HepG2 (cell line): Measurements from ENCODE around the gene PPM1F. TPM values are rescaled to one million over a fixed set of nuclear protein-coding genes. Genes with fewer than 3 reads are reported as not detected.
A peak's percentile ranks its signal among the peaks of the same experiment; 100 is the strongest.

Experiments
- CC2D1A ChIP-seq: sonication (generic); formaldehyde crosslinking; IDR thresholded peaks from 2 replicates; pipeline ENCODE4 v1.8.1; 2023; ENCODE audit warnings: mild to moderate bottlenecking, missing genetic modification reagents
- E2F2 ChIP-seq: sonication (generic); formaldehyde crosslinking; IDR thresholded peaks from 2 replicates; pipeline ENCODE4 v1.4.0; 2020; ENCODE audit warnings: missing genetic modification reagents, borderline replicate concordance
- NR2C2 ChIP-seq: sonication (generic); formaldehyde crosslinking; IDR thresholded peaks from 2 replicates; pipeline ENCODE4 v1.4.0; 2020; ENCODE audit warnings: missing genetic modification reagents, mild to moderate bottlenecking, moderate library complexity, borderline replicate concordance
- PBX3 ChIP-seq: sonication (generic); formaldehyde crosslinking; IDR thresholded peaks from 2 replicates; pipeline ENCODE4 v1.8.1; 2023; ENCODE audit warnings: missing genetic modification reagents, inconsistent platforms, borderline replicate concordance
- RARA ChIP-seq: IDR thresholded peaks from 2 replicates; pipeline ENCODE4 v1.6.1; 2016; ENCODE audit warnings: missing genetic modification reagents, missing compliant biosample characterization
- REST ChIP-seq, 2 experiments: IDR thresholded peaks; 2 replicates each; pipeline ENCODE4 v1.6.1; 2011 to 2012; ENCODE audit warnings: low read length in 2 of 2, borderline replicate concordance in 1 of 2, low read depth in 1 of 2, mild to moderate bottlenecking in 1 of 2, moderate library complexity in 1 of 2
- SKIL ChIP-seq: sonication (generic); formaldehyde crosslinking; IDR thresholded peaks from 2 replicates; pipeline ENCODE4 v1.8.0; 2022; ENCODE audit warnings: missing genetic modification reagents, mild to moderate bottlenecking, moderate library complexity, borderline replicate concordance
- TBL1XR1 ChIP-seq: fragments of 150-350 bp; IDR thresholded peaks from 2 replicates; pipeline ENCODE4 v1.6.1; 2014; ENCODE audit warnings: borderline replicate concordance, low read length; ENCODE audit not compliant: partially characterized antibody
- TOE1 ChIP-seq: sonication (generic); formaldehyde crosslinking; IDR thresholded peaks from 2 replicates; pipeline ENCODE4 v1.4.0; 2020; ENCODE audit warnings: mild to moderate bottlenecking, missing genetic modification reagents
- ZBTB2 ChIP-seq: sonication (generic); formaldehyde crosslinking; IDR thresholded peaks from 2 replicates; pipeline ENCODE4 v1.8.0; 2022; ENCODE audit warnings: low read depth, missing genetic modification reagents
- ZBTB20 ChIP-seq: sonication (generic); formaldehyde crosslinking; IDR thresholded peaks from 2 replicates; pipeline ENCODE4 v1.8.1; 2023; ENCODE audit warnings: missing genetic modification reagents, low read depth, mild to moderate bottlenecking, borderline replicate concordance
- ZFP90 ChIP-seq: sonication (generic); formaldehyde crosslinking; IDR thresholded peaks from 2 replicates; pipeline ENCODE4 v1.8.0; 2022; ENCODE audit warnings: missing genetic modification reagents, mild to moderate bottlenecking, inconsistent platforms, borderline replicate concordance
- ZMAT5 ChIP-seq: sonication (generic); formaldehyde crosslinking; IDR thresholded peaks from 2 replicates; pipeline ENCODE4 v1.5.0; 2020; ENCODE audit warnings: mild to moderate bottlenecking, low read depth, missing genetic modification reagents, borderline replicate concordance
- ZNF20 ChIP-seq: sonication (generic); formaldehyde crosslinking; IDR thresholded peaks from 2 replicates; pipeline ENCODE4 v1.4.0; 2020; ENCODE audit warnings: mild to moderate bottlenecking, moderate library complexity, missing genetic modification reagents
- ZNF30 ChIP-seq: sonication (generic); formaldehyde crosslinking; IDR thresholded peaks from 2 replicates; pipeline ENCODE4 v1.5.0; 2020; ENCODE audit warnings: mild to moderate bottlenecking, missing genetic modification reagents
- ZNF564 ChIP-seq: sonication (generic); formaldehyde crosslinking; IDR thresholded peaks from 2 replicates; pipeline ENCODE4 v1.8.1; 2023; ENCODE audit warnings: mild to moderate bottlenecking, missing genetic modification reagents
- ZNF652 ChIP-seq: IDR thresholded peaks from 2 replicates; pipeline ENCODE4 v1.6.1; 2016; ENCODE audit warnings: low read depth, borderline replicate concordance
- polyA plus RNA-seq, 8 experiments: library from polyadenylated mRNA; depleted of rRNA in 3 of 8; stranded (reverse) in 7 of 8; unstranded in 1 of 8; fragments of >200 nt; fragmentation: Illumina TruSeq in 4 of 8; extraction: Trizol in 4 of 8; gene quantifications; 2 replicates each; pipeline versions ENCODE4 v1.2.1 to v1.2.3, GENCODE V29; 2011 to 2016; ENCODE audit warnings: low read depth in 4 of 8, missing spikeins in 1 of 8, mixed read lengths in 1 of 8; ENCODE audit not compliant: insufficient read depth in 1 of 8
- total RNA-seq, 5 experiments: library from RNA; depleted of rRNA; stranded (reverse); fragments of >200 nt; fragmentation: Illumina TruSeq; extraction: Trizol; gene quantifications; 2 replicates each; pipeline ENCODE4 v1.2.3, GENCODE V29; 2016; ENCODE audit warnings: low read depth in 1 of 5

Gene PPM1F
- total and polyA plus RNA-seq, 2 of the 13 experiments (the other 11 are each of a cell fraction or from before 2014, with no cell fraction given): 11.0 to 19.6 TPM

- TF ChIP-seq ZMAT5 (no peak), TOE1 (no peak; the same call in 1 of the 2 replicates), ZBTB20 (CRISPR knock-in tag) (no peak), ZNF30 (CRISPR knock-in tag) (no peak), ZNF20 (no peak), ZFP90 (CRISPR knock-in tag) (0 out of 2 replicates have a peak, but pooled peaks have one; percentile 47), NR2C2 (CRISPR knock-in tag) (peak; percentile 27; the same call in 1 of the 2 replicates), SKIL (CRISPR knock-in tag) (0 out of 2 replicates have a peak, but pooled peaks have one; percentile 62), RARA (CRISPR knock-in tag) (0 out of 2 replicates have a peak, but pooled peaks have one; percentile 11), E2F2 (CRISPR knock-in tag) (no peak), ZBTB2 (CRISPR knock-in tag) (peak; percentile 66), TBL1XR1 (no peak), ZNF564 (CRISPR knock-in tag) (no peak), CC2D1A (CRISPR knock-in tag) (no peak), PBX3 (no peak), ZNF652 (CRISPR knock-in tag) (no peak), REST (IDR thresholded peaks at IDR 0.05; ENCODE audit: borderline replicate concordance in 1 of 2, low read depth in 1 of 2, low read length in 2 of 2) (no peak)
These were observed 14.4 kb downstream of the PPM1F start (continued) for GRCh38 chr22:21938071-21938822.
